RWPE1 (cell line): Measurements from ENCODE around the gene RBFOX1.

Source experiments
- CTCF ChIA-PET: fragments of 350-600 bp; sonication (Branson Sonifier 250); formaldehyde crosslinking; extraction: SDS; loops from one replicate; lab custom pipeline; 2021; lab: Yijun Ruan, JAX
- POLR2A ChIA-PET: fragments of 400-600 bp; formaldehyde crosslinking; extraction: SDS; loops from one replicate; lab custom pipeline; 2020; ENCODE audit warnings: antibody characterized with exemption; ENCODE audit not compliant: low non-redundant PET; lab: Yijun Ruan, JAX
- DNase-seq: peaks from one replicate; pipeline ENCODE4 v3.0.0; 2012; ENCODE audit warnings: low spot score
- H3K27ac ChIP-seq: fragments of 450-650 bp; 2 replicates; pipeline ENCODE4 v1.5.1; 2017
- TF ChIP-seq, protein P1 (sequence below): fragments of 450-650 bp; conservative IDR thresholded peaks from 2 replicates; pipeline ENCODE4 v1.5.1; 2017; ENCODE audit warnings: low read depth, mild to moderate bottlenecking

RBFOX1 gene

DNA sequence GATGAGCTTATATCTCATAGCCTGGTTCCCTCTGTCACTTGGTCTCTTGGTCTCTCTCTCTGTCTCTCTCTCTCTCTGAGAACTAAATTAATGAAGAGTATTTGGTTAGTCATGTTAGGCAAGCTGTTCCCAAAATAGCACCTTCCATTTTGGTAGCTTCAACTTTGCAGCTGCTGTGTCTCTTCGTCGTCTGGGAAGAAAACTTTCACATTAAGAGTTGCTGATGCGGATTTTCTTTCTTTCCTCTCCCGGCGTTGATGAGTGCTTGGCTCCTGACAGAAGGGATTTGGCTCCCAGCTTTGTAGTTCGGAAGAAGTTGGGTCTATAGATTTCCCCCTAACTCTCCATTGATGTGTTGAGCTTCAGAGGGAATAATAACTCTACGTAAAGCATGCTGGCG is at the start of gene RBFOX1:
Gene RBFOX1, plus strand, starts transcription at position 235 of the 400 bp plus-strand sequence.
- CTCF ChIA-PET: no interaction called here
- no peak for DNase-seq

DNA sequence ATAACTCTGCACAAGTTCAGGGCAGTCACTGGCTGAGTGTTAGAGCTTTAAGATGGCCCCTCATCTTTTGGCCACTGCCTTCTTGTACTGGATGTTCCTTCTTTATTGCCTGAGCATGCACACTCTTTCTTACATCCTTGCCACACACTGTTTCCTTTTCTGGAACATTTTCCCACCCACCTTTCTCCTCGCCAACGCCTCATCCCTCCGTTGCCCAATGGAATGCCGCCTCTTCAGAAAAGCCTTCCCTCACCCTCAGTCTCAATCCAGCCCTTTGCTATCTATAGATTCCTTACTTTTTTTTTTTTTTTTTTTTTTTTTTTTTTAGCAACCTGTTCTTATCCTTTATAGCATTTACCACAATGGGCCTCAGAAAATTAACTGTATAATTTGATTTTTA is 47.9 kb upstream of the RBFOX1 start:
- POLR2A ChIA-PET: no interaction called here

More for the DNA sequence above, at the start of gene RBFOX1:
- POLR2A ChIA-PET: no interaction called here
- H3K27ac ChIP-seq: no peak within 1 kb of the TSS
- TF ChIP-seq, protein P1, sequence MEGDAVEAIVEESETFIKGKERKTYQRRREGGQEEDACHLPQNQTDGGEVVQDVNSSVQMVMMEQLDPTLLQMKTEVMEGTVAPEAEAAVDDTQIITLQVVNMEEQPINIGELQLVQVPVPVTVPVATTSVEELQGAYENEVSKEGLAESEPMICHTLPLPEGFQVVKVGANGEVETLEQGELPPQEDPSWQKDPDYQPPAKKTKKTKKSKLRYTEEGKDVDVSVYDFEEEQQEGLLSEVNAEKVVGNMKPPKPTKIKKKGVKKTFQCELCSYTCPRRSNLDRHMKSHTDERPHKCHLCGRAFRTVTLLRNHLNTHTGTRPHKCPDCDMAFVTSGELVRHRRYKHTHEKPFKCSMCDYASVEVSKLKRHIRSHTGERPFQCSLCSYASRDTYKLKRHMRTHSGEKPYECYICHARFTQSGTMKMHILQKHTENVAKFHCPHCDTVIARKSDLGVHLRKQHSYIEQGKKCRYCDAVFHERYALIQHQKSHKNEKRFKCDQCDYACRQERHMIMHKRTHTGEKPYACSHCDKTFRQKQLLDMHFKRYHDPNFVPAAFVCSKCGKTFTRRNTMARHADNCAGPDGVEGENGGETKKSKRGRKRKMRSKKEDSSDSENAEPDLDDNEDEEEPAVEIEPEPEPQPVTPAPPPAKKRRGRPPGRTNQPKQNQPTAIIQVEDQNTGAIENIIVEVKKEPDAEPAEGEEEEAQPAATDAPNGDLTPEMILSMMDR: no peak

DNA sequence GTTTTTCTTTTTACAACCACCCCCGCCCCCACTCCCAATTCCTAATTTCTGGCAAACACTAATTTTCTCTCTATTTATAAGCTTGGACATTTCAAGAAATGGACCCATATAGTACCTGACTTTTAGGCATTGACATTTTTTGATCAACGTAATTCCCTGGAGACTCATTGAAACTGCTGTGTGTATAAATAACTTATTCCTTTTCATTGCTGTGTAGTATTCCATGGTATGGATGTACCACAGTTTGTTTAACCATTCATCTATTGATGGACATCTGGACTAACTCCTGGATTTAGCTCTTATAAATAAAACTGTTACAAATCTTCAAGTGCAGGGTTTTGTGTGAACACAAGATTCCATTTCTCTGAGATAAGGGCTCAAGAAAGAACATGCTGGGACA is 47.1 kb upstream of the RBFOX1 start:
- H3K27ac ChIP-seq: no peak overlapping the region
- TF ChIP-seq, protein P1: no peak
- POLR2A ChIA-PET: no interaction called here
- no peak for DNase-seq
- CTCF ChIA-PET: no interaction called here

More for the DNA sequence above, 47.9 kb upstream of the RBFOX1 start:
- CTCF ChIA-PET: no interaction called here
- TF ChIP-seq, protein P1: no peak
- no peak for DNase-seq
- no peak overlapping the region for H3K27ac ChIP-seq

DNA sequence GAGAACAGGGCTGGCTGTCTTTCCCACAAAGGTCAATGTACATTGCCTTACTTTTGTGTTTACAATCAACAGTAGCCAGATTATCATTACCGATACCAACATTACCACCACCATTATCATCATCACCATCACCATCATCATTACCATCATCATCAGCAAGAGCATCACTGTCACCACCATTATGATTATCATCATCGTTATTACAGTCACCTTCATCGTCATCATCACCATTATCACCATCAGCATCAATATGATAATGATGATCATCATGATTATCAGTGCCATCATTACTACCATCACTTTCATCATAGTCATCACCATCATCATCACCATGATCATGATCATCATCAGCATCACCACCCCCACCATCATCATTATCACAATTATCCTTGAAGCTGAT is 43.3 kb upstream of the RBFOX1 start:
- TF ChIP-seq, protein P1: no peak
- ChIA-PET CTCF (no interaction called here), POLR2A (no interaction called here)
- no peak for DNase-seq
- H3K27ac ChIP-seq: no peak overlapping the region

DNA sequence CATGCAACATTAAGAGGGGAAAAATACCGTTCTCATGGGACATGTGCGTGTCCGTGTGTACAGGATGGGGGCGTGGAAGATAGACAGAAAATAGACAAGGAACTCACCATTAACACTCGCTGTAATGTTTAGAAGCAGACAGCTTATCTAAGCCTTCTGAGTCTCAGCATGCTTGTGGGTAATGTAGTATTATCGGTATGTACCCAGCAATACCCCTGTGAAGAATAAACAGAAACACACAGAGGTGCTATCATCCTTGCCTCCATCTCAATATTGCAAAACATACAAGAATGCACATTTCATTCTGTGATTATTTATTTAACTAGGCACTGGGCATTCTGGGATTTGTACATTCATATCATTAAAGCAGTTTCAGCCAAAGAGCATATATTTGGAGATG is 42.0 kb upstream of the RBFOX1 start:
- no peak overlapping the region for H3K27ac ChIP-seq
- DNase-seq: no peak
- TF ChIP-seq, protein P1: no peak
- POLR2A ChIA-PET: no interaction called here
- CTCF ChIA-PET: no interaction called here

DNA sequence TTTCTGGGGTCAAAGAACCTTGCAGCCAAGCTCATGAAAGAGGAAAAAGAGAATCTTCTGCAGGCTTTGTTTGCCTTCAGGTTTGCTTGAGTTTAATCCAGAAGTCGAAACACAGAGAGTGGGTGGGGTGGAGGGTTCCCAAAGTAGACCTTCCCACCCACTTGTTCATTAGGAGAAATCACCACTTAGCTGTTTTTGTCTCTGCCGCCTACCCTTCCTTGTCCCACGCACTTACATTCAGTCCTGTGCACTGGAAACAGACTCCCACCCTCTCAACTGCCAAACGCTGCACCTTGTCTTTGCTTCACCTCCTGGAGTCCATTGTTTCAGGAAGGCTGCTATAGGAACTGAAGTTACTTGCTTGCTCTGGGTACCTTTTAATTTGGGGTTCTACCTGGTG is 38.6 kb upstream of the RBFOX1 start:
- CTCF ChIA-PET: interaction anchor here (0.5 to 0.7 kb wide), 3 partner anchors 11 to 1034 kb away, joined by 3 read pairs; no protein-coding TSS in a partner anchor
- POLR2A ChIA-PET: no interaction called here
- TF ChIP-seq, protein P1: no peak
- H3K27ac ChIP-seq: no peak overlapping the region
- DNase-seq: no peak
